ENCODE results near the gene NDUFA11. TPM values are rescaled to one million over a fixed set of nuclear protein-coding genes. Genes with fewer than 3 reads are reported as not detected.

NDUFA11 gene
- total RNA-seq, 2 donors from 2014 or later: 158 to 174 TPM

GRCh38 chr19:5913739-5914357 lies 10.3 kb upstream of the NDUFA11 start, which contains the start of gene CAPS:
TSS of gene CAPS (plus strand) at chr19:5914254. CDS start at chr19:5914407, 153 bp downstream.
- Mint-ChIP-seq H3K4me1 (ENCODE audit: low read depth) (no peaks in the 10 kb centered on the region), H3K4me3 (no peak within 1 kb of the TSS), H3K27ac (no peak within 1 kb of the TSS), H3K9me3 (no peaks in the 10 kb centered on the region), H3K36me3 (ENCODE audit: insufficient read depth in 2 of 2) (peaks cover 0 to 3% of the 10 kb centered on the region in 2 donors), H3K27me3 (ENCODE audit: low read depth) (no peaks in the 10 kb centered on the region)
- no peak for ATAC-seq (replicated peaks in 1 of 2)
- no peak for DNase-seq

GRCh38 chr19:5911366-5911765 lies 7.8 kb upstream of the NDUFA11 start:
- DNase-seq (no peak), ATAC-seq (replicated peaks in 1 of 2) (no peak)
- H3K9me3 Mint-ChIP-seq: no peaks in the 10 kb centered on the region
- H3K4me1 Mint-ChIP-seq (ENCODE audit: low read depth): peaks cover 9% of the 10 kb centered on the region
- no peaks in the 10 kb centered on the region for H3K27me3 Mint-ChIP-seq (ENCODE audit: low read depth)
- H3K36me3 Mint-ChIP-seq (ENCODE audit: insufficient read depth in 2 of 2): no peaks in the 10 kb centered on the region
- no peak overlapping the region for H3K27ac Mint-ChIP-seq
- no peak overlapping the region for H3K4me3 Mint-ChIP-seq

GRCh38 chr19:5910638-5910907 lies 7.0 kb upstream of the NDUFA11 start:
- peaks cover 15% of the 10 kb centered on the region for H3K4me1 Mint-ChIP-seq (ENCODE audit: low read depth)
- DNase-seq: no peak

GRCh38 chr19:5908773-5909442 lies 5.3 kb upstream of the NDUFA11 start:
- Mint-ChIP-seq H3K36me3 (ENCODE audit: insufficient read depth in 2 of 2) (no peaks in the 10 kb centered on the region), H3K27me3 (ENCODE audit: low read depth) (no peaks in the 10 kb centered on the region), H3K9me3 (no peaks in the 10 kb centered on the region), H3K4me3 (no peak overlapping the region), H3K27ac (no peak overlapping the region), H3K4me1 (ENCODE audit: low read depth) (peaks cover 15% of the 10 kb centered on the region)
- DNase-seq (no peak), ATAC-seq (replicated peaks in 1 of 2) (no peak)

More at GRCh38 chr19:5910638-5910907, 7.0 kb upstream of the NDUFA11 start:
- H3K4me3 Mint-ChIP-seq: no peak overlapping the region
- no peak for ATAC-seq (replicated peaks in 1 of 2)
- H3K27me3 Mint-ChIP-seq (ENCODE audit: low read depth): no peaks in the 10 kb centered on the region
- no peaks in the 10 kb centered on the region for H3K9me3 Mint-ChIP-seq
- no peak overlapping the region for H3K27ac Mint-ChIP-seq
- H3K36me3 Mint-ChIP-seq (ENCODE audit: insufficient read depth in 2 of 2): no peaks in the 10 kb centered on the region

GRCh38 chr19:5907241-5907640 lies 3.7 kb upstream of the NDUFA11 start:
- ATAC-seq (replicated peaks in 1 of 2) (no peak), DNase-seq (peak; percentile 15 to 16)
- Mint-ChIP-seq H3K27me3 (ENCODE audit: low read depth) (no peaks in the 10 kb centered on the region), H3K9me3 (no peaks in the 10 kb centered on the region), H3K27ac (peak overlapping the region; percentile 7), H3K4me3 (peak overlapping the region in 1 of 2 donors; percentile 62), H3K36me3 (ENCODE audit: insufficient read depth in 2 of 2) (peaks cover 6 to 8% of the 10 kb centered on the region in 2 donors), H3K4me1 (ENCODE audit: low read depth) (peaks cover 24% of the 10 kb centered on the region)

GRCh38 chr19:5905114-5905778 lies 1.7 kb upstream of the NDUFA11 start:
- no peaks in the 10 kb centered on the region for H3K27me3 Mint-ChIP-seq (ENCODE audit: low read depth)
- no peak for DNase-seq
- H3K9me3 Mint-ChIP-seq: no peaks in the 10 kb centered on the region
- peaks cover 43% of the 10 kb centered on the region for H3K4me1 Mint-ChIP-seq (ENCODE audit: low read depth)
- peaks cover 6 to 12% of the 10 kb centered on the region in 2 donors for H3K36me3 Mint-ChIP-seq (ENCODE audit: insufficient read depth in 2 of 2)
- H3K27ac Mint-ChIP-seq: peak overlapping the region; percentile 65
- ATAC-seq (replicated peaks in 1 of 2): no peak
- H3K4me3 Mint-ChIP-seq: peak overlapping the region; percentile 96 to 99

- Mint-ChIP-seq H3K9me3 (no peaks in the 10 kb centered on the region), H3K36me3 (ENCODE audit: insufficient read depth in 2 of 2) (peaks cover 6 to 16% of the 10 kb centered on the region in 2 donors), H3K27me3 (ENCODE audit: low read depth) (no peaks in the 10 kb centered on the region), H3K27ac (peak within 1 kb of the TSS; percentile 96), H3K4me1 (ENCODE audit: low read depth) (peaks cover 48% of the 10 kb centered on the region), H3K4me3 (peak within 1 kb of the TSS; percentile 96 to 99)
- peak; percentile 100 for DNase-seq
- peak; percentile 82 for ATAC-seq (replicated peaks in 1 of 2)
Observed at GRCh38 chr19:5904352-5905113, 943 bp upstream of the NDUFA11 start, which contains the start of gene VMAC. TSS of gene VMAC (plus strand) at chr19:5904872. CDS start at chr19:5904891, 19 bp downstream.

- peaks cover 6 to 16% of the 10 kb centered on the region in 2 donors for H3K36me3 Mint-ChIP-seq (ENCODE audit: insufficient read depth in 2 of 2)
- H3K4me1 Mint-ChIP-seq (ENCODE audit: low read depth): peaks cover 48% of the 10 kb centered on the region
- peak overlapping the region; percentile 96 for H3K27ac Mint-ChIP-seq
- peak overlapping the region; percentile 96 to 99 for H3K4me3 Mint-ChIP-seq
- H3K9me3 Mint-ChIP-seq: no peaks in the 10 kb centered on the region
- ATAC-seq (replicated peaks in 1 of 2) (no peak), DNase-seq (peak; percentile 19 to 25)
- H3K27me3 Mint-ChIP-seq (ENCODE audit: low read depth): no peaks in the 10 kb centered on the region
Observed at GRCh38 chr19:5903056-5903623, 450 bp downstream of the NDUFA11 start.

- Mint-ChIP-seq H3K4me1 (ENCODE audit: low read depth) (peaks cover 34% of the 10 kb centered on the region), H3K4me3 (no peak overlapping the region), H3K27ac (peak overlapping the region; percentile 1), H3K27me3 (ENCODE audit: low read depth) (no peaks in the 10 kb centered on the region), H3K36me3 (ENCODE audit: insufficient read depth in 2 of 2) (peaks cover 6 to 16% of the 10 kb centered on the region in 2 donors), H3K9me3 (no peaks in the 10 kb centered on the region)
- ATAC-seq (replicated peaks in 1 of 2): no peak
- DNase-seq: no peak
Observed at GRCh38 chr19:5900976-5901375, 2.6 kb downstream of the NDUFA11 start.

GRCh38 chr19:5899728-5900526 lies 3.7 kb downstream of the NDUFA11 start:
- no peak for DNase-seq
- no peak for ATAC-seq (replicated peaks in 1 of 2)
- no peak overlapping the region for H3K4me3 Mint-ChIP-seq
- peak overlapping the region; percentile 42 for H3K27ac Mint-ChIP-seq
- H3K36me3 Mint-ChIP-seq (ENCODE audit: insufficient read depth in 2 of 2): peaks cover 6 to 18% of the 10 kb centered on the region in 2 donors
- no peaks in the 10 kb centered on the region for H3K27me3 Mint-ChIP-seq (ENCODE audit: low read depth)
- peaks cover 33% of the 10 kb centered on the region for H3K4me1 Mint-ChIP-seq (ENCODE audit: low read depth)
- no peaks in the 10 kb centered on the region for H3K9me3 Mint-ChIP-seq

- peaks cover 25% of the 10 kb centered on the region for H3K4me1 Mint-ChIP-seq (ENCODE audit: low read depth)
- no peaks in the 10 kb centered on the region for H3K9me3 Mint-ChIP-seq
- ATAC-seq (replicated peaks in 1 of 2) (no peak), DNase-seq (no peak)
- H3K36me3 Mint-ChIP-seq (ENCODE audit: insufficient read depth in 2 of 2): peaks cover 0 to 10% of the 10 kb centered on the region in 2 donors
- H3K4me3 Mint-ChIP-seq: no peak overlapping the region
- no peak overlapping the region for H3K27ac Mint-ChIP-seq
- H3K27me3 Mint-ChIP-seq (ENCODE audit: low read depth): no peaks in the 10 kb centered on the region
Observed at GRCh38 chr19:5897189-5897969, 6.2 kb downstream of the NDUFA11 start.
